AG09319 (cell line): Measurements from ENCODE around the gene SPATA3.

ENCODE experiments used
- DNase-seq: peaks from one replicate; pipeline ENCODE4 v3.0.0-alpha.2; 2010; ENCODE audit warnings: low read depth; ENCODE audit errors: extremely low read depth
- CTCF ChIP-seq: IDR thresholded peaks from 2 replicates; pipeline ENCODE4 v1.5.1; 2011; ENCODE audit warnings: low read depth, mild to moderate bottlenecking, inconsistent platforms, low read length, moderate library complexity

The SPATA3 gene

GRCh38 chr2:230987137-230988020, 8.5 kb upstream of the SPATA3 start:
- TF ChIP-seq CTCF, result peak; percentile 92
- DNase-seq, result peak; percentile 16

- TF ChIP-seq CTCF, result no peak
- DNase-seq, result no peak
Measured at GRCh38 chr2:230989731-230990130, 6.2 kb upstream of the SPATA3 start.

- TF ChIP-seq CTCF, result no peak
Measured at GRCh38 chr2:230990131-230990898, 5.6 kb upstream of the SPATA3 start.

DNA sequence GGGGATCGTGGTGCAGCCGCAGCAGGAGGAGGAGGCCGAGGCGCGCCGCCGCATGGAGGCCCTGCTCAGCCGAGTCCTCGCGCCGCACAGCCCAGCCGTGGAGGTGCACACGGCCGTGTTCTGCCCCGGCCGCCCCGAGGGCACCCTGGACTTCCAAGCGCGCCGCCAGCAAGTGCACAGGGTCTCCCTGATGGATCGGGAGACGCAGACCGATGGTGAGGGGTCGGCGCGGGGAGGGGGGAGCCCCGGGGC, 5.1 kb upstream of the SPATA3 start:
- TF ChIP-seq CTCF, result no peak

More at GRCh38 chr2:230990131-230990898, 5.6 kb upstream of the SPATA3 start:
- no peak for DNase-seq

GRCh38 chr2:230991598-230991997, 4.3 kb upstream of the SPATA3 start:
- TF ChIP-seq CTCF, result no peak
- no peak for DNase-seq

More for the DNA sequence above, 5.1 kb upstream of the SPATA3 start:
- no peak for DNase-seq

DNA sequence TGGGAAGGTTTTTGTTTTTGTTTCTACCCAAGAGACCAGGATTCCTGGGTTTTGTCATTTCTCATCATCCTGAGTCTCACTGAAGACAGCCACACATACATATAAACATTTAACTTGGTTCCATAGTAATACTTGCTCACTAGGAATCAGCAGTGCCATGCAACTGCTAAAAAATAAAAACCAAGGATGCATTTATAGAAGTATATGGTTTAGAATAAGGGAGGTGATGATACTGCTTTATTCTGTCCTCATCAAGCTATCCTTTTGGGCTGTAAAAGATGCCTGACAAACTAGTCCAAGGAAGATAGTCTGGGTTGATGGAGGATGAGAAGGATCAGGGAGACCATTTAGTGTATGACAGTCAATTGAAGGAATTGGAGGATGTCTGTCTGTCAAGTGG, 740 bp downstream of the SPATA3 start:
- TF ChIP-seq CTCF, result no peak
- DNase-seq, result no peak

DNA sequence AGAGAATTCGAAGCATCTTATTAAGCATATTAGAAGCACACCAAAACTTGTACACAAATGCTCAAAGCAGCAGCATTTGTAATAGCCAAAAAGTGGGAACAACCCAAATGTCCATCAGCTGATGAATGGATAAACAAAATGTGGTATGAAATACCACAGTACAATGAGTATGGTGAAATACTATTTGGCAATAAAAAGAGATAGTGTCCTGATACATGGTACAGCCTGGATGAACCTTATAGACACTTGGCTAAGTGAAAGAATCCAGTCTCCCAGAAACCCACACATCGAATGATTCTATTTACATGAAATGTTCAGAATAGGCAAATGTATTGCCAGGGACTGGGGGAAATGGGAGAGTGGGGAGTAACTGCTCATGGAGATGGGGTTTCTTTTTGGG, 3.0 kb downstream of the SPATA3 start:
- no peak for DNase-seq
- TF ChIP-seq CTCF, result no peak
